Measurements from ENCODE around the gene AGAP4. TPM values are rescaled to one million over a fixed set of nuclear protein-coding genes. Genes with fewer than 3 reads are reported as not detected.
"Not testable (repeated sequence)": the region's sequence is repeated elsewhere in the genome, so short reads cannot be mapped to it uniquely, and the experiment has no call there.

The AGAP4 gene
- polyA plus RNA-seq (2011; rRNA removed) (6.6 and 7.2 TPM in 2 replicates), polyA minus RNA-seq (2011; rRNA and poly(A)+ RNA removed) (5.1 and 9.8 TPM in 2 replicates)

GRCh38 chr10:45847400-45847799 lies at the start of gene AGAP4:
TSS of gene AGAP4 (minus strand) at chr10:45847500. CDS start at chr10:45847347, 153 bp downstream.
- H3K4me3 ChIP-seq (ENCODE audit: low read depth, low read length); CTCF ChIA-PET; H3K36me3 ChIP-seq (ENCODE audit: control insufficient read depth, insufficient read depth, low read length); H3K27me3 ChIP-seq (ENCODE audit: control insufficient read depth, insufficient read depth, low read length); POLR2A ChIA-PET; DNase-seq (ENCODE audit: low read depth): not testable (repeated sequence)

GRCh38 chr10:45890721-45891120 lies 43.4 kb upstream of the AGAP4 start:
- POLR2A ChIA-PET; H3K4me3 ChIP-seq (ENCODE audit: low read depth, low read length); H3K36me3 ChIP-seq (ENCODE audit: control insufficient read depth, insufficient read depth, low read length); CTCF ChIA-PET; DNase-seq (ENCODE audit: low read depth); H3K27me3 ChIP-seq (ENCODE audit: control insufficient read depth, insufficient read depth, low read length): not testable (repeated sequence)

- H3K27me3 ChIP-seq (ENCODE audit: control insufficient read depth, insufficient read depth, low read length); CTCF ChIA-PET; POLR2A ChIA-PET; H3K36me3 ChIP-seq (ENCODE audit: control insufficient read depth, insufficient read depth, low read length); DNase-seq (ENCODE audit: low read depth); H3K4me3 ChIP-seq (ENCODE audit: low read depth, low read length): not testable (repeated sequence)
Observed at GRCh38 chr10:45889539-45890230, 42.4 kb upstream of the AGAP4 start.

GRCh38 chr10:45882880-45883279 lies 35.6 kb upstream of the AGAP4 start:
- H3K36me3 ChIP-seq (ENCODE audit: control insufficient read depth, insufficient read depth, low read length); CTCF ChIA-PET; DNase-seq (ENCODE audit: low read depth); POLR2A ChIA-PET; H3K4me3 ChIP-seq (ENCODE audit: low read depth, low read length); H3K27me3 ChIP-seq (ENCODE audit: control insufficient read depth, insufficient read depth, low read length): not testable (repeated sequence)

- CTCF ChIA-PET; POLR2A ChIA-PET; H3K36me3 ChIP-seq (ENCODE audit: control insufficient read depth, insufficient read depth, low read length); H3K4me3 ChIP-seq (ENCODE audit: low read depth, low read length); H3K27me3 ChIP-seq (ENCODE audit: control insufficient read depth, insufficient read depth, low read length); DNase-seq (ENCODE audit: low read depth): not testable (repeated sequence)
Observed at GRCh38 chr10:45865404-45865803, 18.1 kb upstream of the AGAP4 start.

GRCh38 chr10:45864264-45864663 lies 17.0 kb upstream of the AGAP4 start:
- POLR2A ChIA-PET; CTCF ChIA-PET; H3K4me3 ChIP-seq (ENCODE audit: low read depth, low read length); DNase-seq (ENCODE audit: low read depth); H3K27me3 ChIP-seq (ENCODE audit: control insufficient read depth, insufficient read depth, low read length); H3K36me3 ChIP-seq (ENCODE audit: control insufficient read depth, insufficient read depth, low read length): not testable (repeated sequence)

GRCh38 chr10:45863632-45864031 lies 16.3 kb upstream of the AGAP4 start:
- POLR2A ChIA-PET; H3K4me3 ChIP-seq (ENCODE audit: low read depth, low read length); H3K27me3 ChIP-seq (ENCODE audit: control insufficient read depth, insufficient read depth, low read length); H3K36me3 ChIP-seq (ENCODE audit: control insufficient read depth, insufficient read depth, low read length); DNase-seq (ENCODE audit: low read depth); CTCF ChIA-PET: not testable (repeated sequence)

- DNase-seq (ENCODE audit: low read depth); POLR2A ChIA-PET; H3K36me3 ChIP-seq (ENCODE audit: control insufficient read depth, insufficient read depth, low read length); H3K27me3 ChIP-seq (ENCODE audit: control insufficient read depth, insufficient read depth, low read length); H3K4me3 ChIP-seq (ENCODE audit: low read depth, low read length); CTCF ChIA-PET: not testable (repeated sequence)
Observed at GRCh38 chr10:45857931-45858330, 10.6 kb upstream of the AGAP4 start.

GRCh38 chr10:45848467-45848866 lies 1.2 kb upstream of the AGAP4 start:
- DNase-seq (ENCODE audit: low read depth); H3K36me3 ChIP-seq (ENCODE audit: control insufficient read depth, insufficient read depth, low read length); H3K27me3 ChIP-seq (ENCODE audit: control insufficient read depth, insufficient read depth, low read length); POLR2A ChIA-PET; H3K4me3 ChIP-seq (ENCODE audit: low read depth, low read length); CTCF ChIA-PET: not testable (repeated sequence)

GRCh38 chr10:45822918-45823317 lies 24.4 kb downstream of the AGAP4 start:
- H3K4me3 ChIP-seq (ENCODE audit: low read depth, low read length); POLR2A ChIA-PET; H3K27me3 ChIP-seq (ENCODE audit: control insufficient read depth, insufficient read depth, low read length); H3K36me3 ChIP-seq (ENCODE audit: control insufficient read depth, insufficient read depth, low read length); CTCF ChIA-PET; DNase-seq (ENCODE audit: low read depth): not testable (repeated sequence)

GRCh38 chr10:45820107-45820830 lies 27.0 kb downstream of the AGAP4 start:
- POLR2A ChIA-PET; H3K36me3 ChIP-seq (ENCODE audit: control insufficient read depth, insufficient read depth, low read length); H3K27me3 ChIP-seq (ENCODE audit: control insufficient read depth, insufficient read depth, low read length); CTCF ChIA-PET; H3K4me3 ChIP-seq (ENCODE audit: low read depth, low read length); DNase-seq (ENCODE audit: low read depth): not testable (repeated sequence)

Measured in BJ (cell line).